ENCODE results near the gene MYO7B.

Gene MYO7B

DNA sequence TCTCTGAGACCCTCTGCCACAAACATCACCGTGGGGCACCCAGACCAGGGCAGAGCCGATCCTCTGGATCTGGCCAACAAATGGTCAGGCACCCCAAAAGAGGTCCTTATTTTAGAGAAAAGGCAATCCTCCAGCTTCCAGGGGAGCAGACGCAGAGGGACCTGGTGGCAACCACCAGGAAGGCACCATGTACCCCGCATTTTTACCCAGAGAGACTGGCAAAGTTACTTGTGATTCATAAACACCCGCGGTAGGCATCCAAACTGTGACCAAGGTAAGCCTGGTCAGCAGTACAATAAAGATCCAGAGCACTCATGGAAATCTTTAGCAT is 129.4 kb downstream of the MYO7B start:
- Histone ChIP-seq H3K36me3 (replicated peaks) (no peaks in the 10 kb centered on the region), H3K4me3 (ENCODE audit: low read depth, low read length) (no peak overlapping the region), H3K27me3 (replicated peaks) (peaks cover 5% of the 10 kb centered on the region), H3K27ac (no peak overlapping the region)
- DNase-seq, result no peak
- in situ Hi-C loops (cut with HindIII; ENCODE audit: low pct_ligation_motif_present, low sequenced_read_pairs), result no loop called here
- TF ChIP-seq CTCF (IDR thresholded peaks at IDR 0.05; ENCODE audit: low read depth, low read length, missing control alignments), result no peak

GRCh38 chr2:127665267-127665893 is 129.9 kb downstream of the MYO7B start:
- peaks cover 5% of the 10 kb centered on the region for H3K27me3 ChIP-seq (replicated peaks)
- DNase-seq, result no peak
- H3K27ac ChIP-seq, result no peak overlapping the region
- TF ChIP-seq CTCF (IDR thresholded peaks at IDR 0.05; ENCODE audit: low read depth, low read length, missing control alignments), result no peak
- no peak overlapping the region for H3K4me3 ChIP-seq (ENCODE audit: low read depth, low read length)
- in situ Hi-C loops (cut with HindIII; ENCODE audit: low pct_ligation_motif_present, low sequenced_read_pairs), result no loop called here
- H3K36me3 ChIP-seq (replicated peaks), result no peaks in the 10 kb centered on the region

GRCh38 chr2:127669056-127669455 is 133.6 kb downstream of the MYO7B start:
- DNase-seq, result no peak
- H3K36me3 ChIP-seq (replicated peaks), result no peaks in the 10 kb centered on the region
- in situ Hi-C loops (cut with HindIII; ENCODE audit: low pct_ligation_motif_present, low sequenced_read_pairs), result no loop called here
- H3K27ac ChIP-seq, result no peak overlapping the region
- H3K27me3 ChIP-seq (replicated peaks), result peaks cover 5% of the 10 kb centered on the region
- TF ChIP-seq CTCF (IDR thresholded peaks at IDR 0.05; ENCODE audit: low read depth, low read length, missing control alignments), result no peak
- no peak overlapping the region for H3K4me3 ChIP-seq (ENCODE audit: low read depth, low read length)

DNA sequence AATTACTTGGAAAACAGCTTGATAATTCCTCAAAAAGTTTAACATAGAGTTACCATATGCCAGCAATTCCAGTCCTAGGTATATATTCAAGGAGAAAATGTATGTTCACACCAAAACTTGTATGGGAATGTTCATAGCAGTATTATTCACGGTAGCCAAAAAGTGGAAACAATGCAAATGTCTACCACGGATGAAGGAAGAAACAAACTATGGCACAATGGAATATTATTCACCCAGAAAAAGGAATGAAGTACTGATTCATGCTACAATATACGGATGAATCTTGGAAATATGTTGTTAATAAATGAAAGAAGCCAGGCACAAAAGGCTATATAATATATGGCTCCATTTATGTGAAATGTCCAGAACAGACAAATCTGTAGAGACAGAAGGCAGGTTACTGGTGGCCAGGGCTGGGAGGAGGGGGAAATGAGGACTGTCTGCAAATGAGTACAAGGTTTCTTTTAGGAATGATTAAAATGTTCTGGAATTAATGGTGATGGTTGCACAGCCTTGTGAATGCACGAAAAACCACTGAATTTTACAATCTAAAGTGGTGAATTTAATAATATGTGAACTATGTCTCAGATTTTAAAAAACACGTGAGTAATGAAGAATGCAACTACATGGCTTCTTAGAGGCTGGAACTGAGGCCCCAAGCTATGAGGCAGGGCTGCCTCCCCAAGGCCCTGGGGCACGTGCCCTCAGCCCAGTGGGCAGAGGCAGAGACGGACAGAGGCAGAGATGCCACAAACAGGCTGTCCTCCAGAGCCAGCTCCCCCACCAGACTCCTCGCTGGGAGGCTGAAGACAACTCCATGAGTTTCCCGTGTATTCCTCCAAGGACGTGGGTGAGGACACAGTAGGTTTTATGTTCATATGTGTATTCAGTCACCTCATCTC is 134.8 kb downstream of the MYO7B start:
- in situ Hi-C loops (cut with HindIII; ENCODE audit: low pct_ligation_motif_present, low sequenced_read_pairs), result no loop called here

DNA sequence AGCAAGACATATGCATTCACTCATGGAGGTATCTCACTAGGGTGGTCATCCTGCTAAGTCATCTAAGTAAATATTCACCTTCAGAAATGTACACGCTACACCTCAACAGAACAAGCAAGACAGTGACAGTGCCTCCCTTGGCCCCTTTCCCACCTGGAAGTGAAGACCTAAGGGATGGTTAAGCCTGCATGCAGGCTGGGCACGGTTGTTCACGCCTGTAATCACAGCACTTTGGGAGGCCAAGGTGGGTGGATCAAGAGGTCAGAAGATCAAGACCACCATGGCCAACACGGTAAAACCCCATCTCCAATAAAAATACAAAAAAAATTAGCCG is 135.4 kb downstream of the MYO7B start:
- Histone ChIP-seq H3K27ac (no peak overlapping the region), H3K27me3 (replicated peaks) (no peaks in the 10 kb centered on the region), H3K4me3 (ENCODE audit: low read depth, low read length) (no peak overlapping the region), H3K36me3 (replicated peaks) (no peaks in the 10 kb centered on the region)
- TF ChIP-seq CTCF (IDR thresholded peaks at IDR 0.05; ENCODE audit: low read depth, low read length, missing control alignments), result no peak
- DNase-seq, result no peak
- in situ Hi-C loops (cut with HindIII; ENCODE audit: low pct_ligation_motif_present, low sequenced_read_pairs), result no loop called here

More for the DNA sequence above, 134.8 kb downstream of the MYO7B start:
- no peaks in the 10 kb centered on the region for H3K36me3 ChIP-seq (replicated peaks)
- H3K4me3 ChIP-seq (ENCODE audit: low read depth, low read length), result no peak overlapping the region
- DNase-seq, result no peak
- H3K27ac ChIP-seq, result no peak overlapping the region
- H3K27me3 ChIP-seq (replicated peaks), result peaks cover 2% of the 10 kb centered on the region
- TF ChIP-seq CTCF (IDR thresholded peaks at IDR 0.05; ENCODE audit: low read depth, low read length, missing control alignments), result no peak

Measured in brain microvascular endothelial cell (primary cell).